Gastroesophageal sphincter (tissue), 4 donors: ENCODE measurements around the gene ARFGEF3. TPM values are rescaled to one million over a fixed set of nuclear protein-coding genes. Genes with fewer than 3 reads are reported as not detected.

Experiments used
- ATAC-seq: fragments of 150-250 bp; one replicate; pipeline ENCODE4 v1.9.1; 2016; ENCODE audit warnings: mild to moderate bottlenecking, moderate library complexity
- H3K27ac ChIP-seq, 4 donors: fragments of 200-600 bp; sonication (generic) in 3 of 4; 1 replicate in 3 of 4; 2 replicates in 1 of 4; pipeline ENCODE4 v1.5.1; 2016 to 2019
- H3K27me3 ChIP-seq: fragments of 200-600 bp; sonication (generic); one replicate; pipeline ENCODE4 v1.5.1; 2019
- H3K36me3 ChIP-seq, 2 donors: fragments of 200-600 bp; sonication (generic); one replicate each; pipeline ENCODE4 v1.5.1; 2019; ENCODE audit warnings: control low read depth in 1 of 2
- H3K4me1 ChIP-seq, 3 donors: fragments of 200-600 bp; sonication (generic); 1 replicate in 2 of 3; 2 replicates in 1 of 3; pipeline ENCODE4 v1.5.1; 2016 to 2019; ENCODE audit warnings: control low read depth in 2 of 3
- H3K4me3 ChIP-seq, 2 donors: fragments of 200-600 bp; sonication (generic); one replicate each; pipeline ENCODE4 v1.5.1; 2019; ENCODE audit warnings: mild to moderate bottlenecking in 1 of 2, moderate library complexity in 1 of 2
- H3K9me3 ChIP-seq, 3 donors: fragments of 200-600 bp; sonication (generic); one replicate each; pipeline ENCODE4 v1.5.1; 2017 to 2019; ENCODE audit warnings: control low read depth in 2 of 3
- CTCF ChIP-seq, 4 experiments: fragments of 200-600 bp in 2 of 4; fragments of 450-650 bp in 2 of 4; sonication (generic) in 1 of 4; IDR thresholded peaks; one replicate each; pipeline ENCODE4 v1.5.1; 2017 to 2019; ENCODE audit warnings: antibody characterized with exemption in 4 of 4, mild to moderate bottlenecking in 2 of 4, moderate library complexity in 2 of 4
- EP300 ChIP-seq: sonication (generic); formaldehyde crosslinking; IDR thresholded peaks from one replicate; pipeline ENCODE4 v1.6.1; 2017; ENCODE audit warnings: antibody characterized with exemption, mild to moderate bottlenecking
- POLR2A ChIP-seq, 2 donors: fragments of 450-650 bp; IDR thresholded peaks; one replicate each; pipeline ENCODE4 v1.6.1; 2017; ENCODE audit warnings: antibody characterized with exemption in 2 of 2, mild to moderate bottlenecking in 2 of 2, moderate library complexity in 1 of 2
- POLR2AphosphoS5 ChIP-seq: sonication (generic); formaldehyde crosslinking; IDR thresholded peaks from one replicate; pipeline ENCODE4 v1.6.1; 2017; ENCODE audit warnings: antibody characterized with exemption
- WGBS, 2 donors: methylation state at CpG; one replicate each; pipeline ENCODE4 v1.1.5; 2018; ENCODE audit warnings: low coverage in 1 of 2; 5-methylcytosine and 5-hydroxymethylcytosine counted together
- total RNA-seq, 4 donors: library from RNA; depleted of rRNA; stranded (reverse); fragments of >200 nt; gene quantifications; one replicate each; pipeline ENCODE4 v1.1.0, GENCODE V29; 2016

Gene ARFGEF3
- total RNA-seq, 4 donors from 2014 or later: 0.47 to 4.2 (median 1.8) TPM

DNA sequence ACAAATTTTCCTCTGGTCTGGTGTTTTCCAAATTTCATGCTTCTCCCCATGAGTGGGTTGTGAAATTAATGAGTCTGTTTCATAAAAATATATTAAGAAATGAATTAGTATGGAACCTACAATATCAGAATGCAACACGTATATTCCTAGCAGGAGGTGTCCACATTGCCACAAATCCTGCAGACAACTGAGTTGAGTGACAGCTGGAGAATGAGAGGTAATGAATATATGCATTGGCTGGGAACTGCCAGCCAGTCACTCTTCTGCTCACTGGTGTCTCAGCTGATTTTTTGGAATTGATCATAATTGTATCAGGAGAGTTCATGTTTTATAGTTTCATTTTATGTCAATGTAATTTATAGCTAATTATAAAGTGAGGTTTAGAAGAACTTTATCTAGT, 6.3 kb upstream of the ARFGEF3 start:
- 75 to 88% methylated on average over 1 of the region's 1 CpG for WGBS, 2 donors
- Histone ChIP-seq H3K4me3 (no peak overlapping the region), H3K4me1 (no peaks in the 10 kb centered on the region), H3K27ac (no peak overlapping the region), H3K9me3 (peaks cover 0 to 12% (median 0%) of the 10 kb centered on the region in 3 donors), H3K27me3 (peaks cover 21% of the 10 kb centered on the region), H3K36me3 (no peaks in the 10 kb centered on the region)
- no peak for ATAC-seq
- TF ChIP-seq POLR2AphosphoS5 (no peak), POLR2A (IDR thresholded peaks at IDR 0.05) (no peak), CTCF (IDR thresholded peaks at IDR 0.05) (no peak), EP300 (no peak)

GRCh38 chr6:138157986-138158638, 3.6 kb upstream of the ARFGEF3 start:
- Histone ChIP-seq H3K27ac (no peak overlapping the region), H3K4me1 (peaks cover 0 to 17% (median 0%) of the 10 kb centered on the region in 3 donors), H3K9me3 (no peaks in the 10 kb centered on the region), H3K27me3 (peaks cover 46% of the 10 kb centered on the region), H3K36me3 (no peaks in the 10 kb centered on the region), H3K4me3 (no peak overlapping the region)
- TF ChIP-seq POLR2AphosphoS5 (no peak), EP300 (no peak), POLR2A (IDR thresholded peaks at IDR 0.05) (no peak), CTCF (IDR thresholded peaks at IDR 0.05) (no peak)
- ATAC-seq: no peak
- 32 to 36% methylated on average over 4 of the region's 4 CpGs for WGBS, 2 donors

DNA sequence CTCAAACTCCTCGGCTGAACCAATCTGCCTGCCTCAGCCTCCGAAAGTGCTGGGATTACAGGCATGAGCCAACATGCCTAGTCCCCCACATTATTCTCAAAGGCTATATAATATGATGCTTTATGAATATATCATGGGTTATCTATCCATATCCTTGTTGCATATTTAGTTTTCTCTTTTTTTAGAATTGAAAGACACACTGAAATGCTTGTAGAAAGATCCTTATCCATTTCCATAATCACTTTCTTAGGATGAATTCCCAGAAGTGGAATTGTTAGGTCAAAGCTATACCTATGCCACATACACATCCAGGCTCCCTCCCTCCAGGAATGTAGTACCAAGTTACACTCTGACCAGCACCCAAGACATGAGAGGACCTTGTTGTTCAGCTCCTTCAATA, 2.5 kb upstream of the ARFGEF3 start:
- 84 to 95% methylated on average over 2 of the region's 2 CpGs for WGBS, 2 donors
- no peak for ATAC-seq
- Histone ChIP-seq H3K9me3 (no peaks in the 10 kb centered on the region), H3K4me3 (no peak overlapping the region), H3K27ac (no peak overlapping the region), H3K4me1 (peaks cover 0 to 17% (median 0%) of the 10 kb centered on the region in 3 donors), H3K36me3 (no peaks in the 10 kb centered on the region), H3K27me3 (peaks cover 54% of the 10 kb centered on the region)
- TF ChIP-seq CTCF (IDR thresholded peaks at IDR 0.05) (no peak), POLR2AphosphoS5 (no peak), EP300 (no peak), POLR2A (IDR thresholded peaks at IDR 0.05) (no peak)

DNA sequence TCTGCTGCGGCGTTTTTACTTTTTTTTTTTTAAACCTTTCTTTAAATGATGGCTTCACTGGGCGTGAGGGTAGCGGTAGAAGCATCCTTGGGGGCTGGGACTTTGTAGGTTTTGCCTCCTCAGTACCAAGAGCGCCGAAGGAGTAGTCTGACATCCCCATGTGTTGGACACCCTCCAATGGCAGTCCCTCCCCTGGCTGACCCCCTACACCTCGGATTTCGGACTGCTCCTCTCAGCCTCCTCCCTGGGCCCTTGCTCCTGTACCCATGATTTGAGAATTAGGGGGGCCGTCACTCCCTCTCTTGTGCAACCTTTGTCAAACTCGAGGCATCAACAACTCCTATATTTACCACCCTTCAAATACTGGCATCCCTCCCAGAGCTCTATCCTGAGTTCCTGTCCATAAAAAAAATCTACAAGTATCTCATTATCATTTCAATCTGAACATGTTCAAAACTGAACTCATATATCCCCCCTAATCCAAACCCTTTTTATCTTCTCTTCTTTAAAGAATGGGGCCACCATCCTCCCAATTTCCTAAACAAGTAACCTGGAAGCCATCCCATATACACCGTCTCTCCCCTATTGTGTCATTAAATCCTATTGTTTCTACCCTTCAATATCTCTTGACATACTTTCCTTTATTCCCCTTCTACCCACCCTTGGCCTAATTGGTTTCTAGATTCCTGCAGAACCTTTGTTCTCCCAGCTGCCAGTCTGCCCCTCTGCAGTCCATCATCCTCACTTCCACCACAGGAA, 1.2 kb upstream of the ARFGEF3 start:
- peaks cover 0 to 17% (median 0%) of the 10 kb centered on the region in 3 donors for H3K4me1 ChIP-seq
- TF ChIP-seq EP300: no peak
- no peak for TF ChIP-seq POLR2AphosphoS5
- TF ChIP-seq CTCF (IDR thresholded peaks at IDR 0.05): no peak
- TF ChIP-seq POLR2A (IDR thresholded peaks at IDR 0.05): no peak
- H3K9me3 ChIP-seq: no peaks in the 10 kb centered on the region
- H3K36me3 ChIP-seq: no peaks in the 10 kb centered on the region
- WGBS, 2 donors: 86 to 87% methylated on average over 11 of the region's 11 CpGs
- no peak overlapping the region for H3K4me3 ChIP-seq
- H3K27me3 ChIP-seq: peaks cover 54% of the 10 kb centered on the region
- ATAC-seq: no peak
- no peak overlapping the region for H3K27ac ChIP-seq

DNA sequence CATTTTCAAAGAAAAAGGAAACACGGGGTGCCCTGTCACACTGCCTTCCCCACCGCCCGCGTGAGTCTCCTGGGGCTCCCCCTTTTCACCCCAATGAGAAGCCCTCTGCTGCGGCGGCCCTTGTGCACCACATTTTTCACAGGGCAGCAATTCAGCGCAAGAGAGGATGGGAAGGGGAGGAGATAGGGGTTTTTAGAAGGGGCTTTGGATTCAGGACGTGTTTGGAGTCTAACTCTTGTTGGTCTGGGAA, 726 bp upstream of the ARFGEF3 start:
- WGBS, 2 donors: 40 to 43% methylated on average over 1 to 6 of the region's 8 CpGs
- no peaks in the 10 kb centered on the region for H3K9me3 ChIP-seq
- H3K27ac ChIP-seq: no peak overlapping the region
- H3K4me3 ChIP-seq: peak overlapping the region in 1 of 2 donors; percentile 65
- H3K36me3 ChIP-seq: no peaks in the 10 kb centered on the region
- H3K4me1 ChIP-seq: peaks cover 0 to 17% (median 0%) of the 10 kb centered on the region in 3 donors
- ATAC-seq: no peak
- TF ChIP-seq POLR2A (IDR thresholded peaks at IDR 0.05): no peak
- no peak for TF ChIP-seq POLR2AphosphoS5
- TF ChIP-seq EP300: no peak
- no peak for TF ChIP-seq CTCF (IDR thresholded peaks at IDR 0.05)
- peaks cover 54% of the 10 kb centered on the region for H3K27me3 ChIP-seq
